A673 (cell line): ENCODE measurements around the gene ZNF672.

Experiments
- EZH2 ChIP-seq: fragments of 200-600 bp; sonication (generic); IDR thresholded peaks from 2 replicates; pipeline ENCODE4 v1.6.1; 2017; ENCODE audit warnings: borderline replicate concordance, low read depth, mild to moderate bottlenecking, mixed read lengths, antibody characterized with exemption, low read length; ENCODE audit not compliant: poor library complexity, severe bottlenecking
- TF ChIP-seq, protein P1 (sequence below): fragments of 300-800, 200-600 bp; sonication (generic); conservative IDR thresholded peaks from 2 replicates; pipeline ENCODE4 v1.5.1; 2017; ENCODE audit warnings: low read depth, mild to moderate bottlenecking, antibody characterized with exemption, low read length, moderate library complexity, mixed read lengths

DNA sequence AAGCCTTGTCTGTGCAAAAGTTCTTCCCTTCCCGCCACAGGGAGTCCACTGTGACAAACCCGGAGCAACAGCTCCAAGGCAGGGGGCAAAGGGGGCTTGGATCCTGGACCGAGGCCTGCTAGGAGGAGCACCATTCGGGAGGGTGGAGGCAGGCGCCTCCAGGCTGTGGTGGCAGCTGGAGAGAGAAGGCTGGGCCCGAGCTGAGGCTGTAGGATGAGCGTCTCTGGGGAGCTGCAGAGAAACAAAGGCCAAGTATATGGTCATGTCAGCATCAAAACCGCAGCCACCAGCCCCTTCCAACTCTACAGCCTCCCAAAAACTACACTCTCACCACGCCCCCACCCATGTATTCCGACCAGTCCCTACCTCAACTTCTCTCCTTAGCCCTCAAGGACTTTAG lies 12.9 kb upstream of the ZNF672 start:
- TF ChIP-seq, protein P1, sequence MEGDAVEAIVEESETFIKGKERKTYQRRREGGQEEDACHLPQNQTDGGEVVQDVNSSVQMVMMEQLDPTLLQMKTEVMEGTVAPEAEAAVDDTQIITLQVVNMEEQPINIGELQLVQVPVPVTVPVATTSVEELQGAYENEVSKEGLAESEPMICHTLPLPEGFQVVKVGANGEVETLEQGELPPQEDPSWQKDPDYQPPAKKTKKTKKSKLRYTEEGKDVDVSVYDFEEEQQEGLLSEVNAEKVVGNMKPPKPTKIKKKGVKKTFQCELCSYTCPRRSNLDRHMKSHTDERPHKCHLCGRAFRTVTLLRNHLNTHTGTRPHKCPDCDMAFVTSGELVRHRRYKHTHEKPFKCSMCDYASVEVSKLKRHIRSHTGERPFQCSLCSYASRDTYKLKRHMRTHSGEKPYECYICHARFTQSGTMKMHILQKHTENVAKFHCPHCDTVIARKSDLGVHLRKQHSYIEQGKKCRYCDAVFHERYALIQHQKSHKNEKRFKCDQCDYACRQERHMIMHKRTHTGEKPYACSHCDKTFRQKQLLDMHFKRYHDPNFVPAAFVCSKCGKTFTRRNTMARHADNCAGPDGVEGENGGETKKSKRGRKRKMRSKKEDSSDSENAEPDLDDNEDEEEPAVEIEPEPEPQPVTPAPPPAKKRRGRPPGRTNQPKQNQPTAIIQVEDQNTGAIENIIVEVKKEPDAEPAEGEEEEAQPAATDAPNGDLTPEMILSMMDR: no peak
- TF ChIP-seq EZH2: no peak
